C4-2B (cell line): Measurements from ENCODE around the gene HCN4.

Source experiments
- CTCF ChIP-seq: fragments of 450-650 bp; conservative IDR thresholded peaks from 2 replicates; pipeline ENCODE4 v1.5.1; 2017; ENCODE audit warnings: mild to moderate bottlenecking
- ZFX ChIP-seq: fragments of 450-650 bp; IDR thresholded peaks from 2 replicates; pipeline ENCODE4 v1.6.1; 2017

- TF ChIP-seq CTCF (no peak), ZFX (no peak)
Observed at GRCh38 chr15:73378089-73378488, 9.3 kb upstream of the HCN4 start.
